GM06990 (cell line): ENCODE data around the gene PTPRN2.

ENCODE experiments used
- DNase-seq: peaks from one replicate; pipeline ENCODE4 v3.0.0-alpha.2; 2011; ENCODE audit not compliant: insufficient read length; ENCODE audit errors: extremely low read depth
- H3K27me3 ChIP-seq: replicated peaks from 2 replicates; pipeline ENCODE4 v1.6.0; 2011; ENCODE audit warnings: low read length; ENCODE audit not compliant: control insufficient read depth, insufficient read depth
- H3K36me3 ChIP-seq: 2 replicates; pipeline ENCODE4 v1.5.1; 2011; ENCODE audit warnings: low read length; ENCODE audit not compliant: control insufficient read depth, insufficient read depth
- H3K4me3 ChIP-seq: replicated peaks from 2 replicates; pipeline ENCODE4 v1.5.1; 2011; ENCODE audit warnings: low read depth, mild to moderate bottlenecking, control low read depth, low read length
- TF ChIP-seq, protein P1 (sequence below): IDR thresholded peaks from 2 replicates; pipeline ENCODE4 v1.5.1; 2011; ENCODE audit warnings: low read length, control low read depth, mild to moderate bottlenecking, inconsistent platforms; ENCODE audit not compliant: insufficient read depth, poor library complexity, severe bottlenecking

PTPRN2 gene

DNA sequence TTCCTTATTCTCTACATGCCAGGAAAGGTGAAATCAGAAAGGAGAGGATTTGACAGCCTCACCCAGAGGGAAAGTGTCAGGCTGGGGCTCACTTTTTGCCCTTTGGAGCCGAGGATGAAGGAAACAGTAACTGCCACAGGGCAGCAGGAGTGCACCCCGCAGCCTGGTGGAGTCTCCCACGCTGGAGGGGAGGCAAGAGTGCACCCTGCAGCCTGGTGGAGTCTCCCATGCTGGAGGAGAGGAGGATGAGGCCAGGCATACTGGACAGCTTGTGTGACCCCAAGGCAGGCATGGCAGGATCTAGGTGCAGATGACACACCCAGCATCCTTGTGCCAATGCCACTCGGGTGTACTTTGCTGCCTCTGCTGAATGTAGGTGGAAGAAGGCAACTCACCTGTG, 766.8 kb downstream of the PTPRN2 start:
- H3K4me3 ChIP-seq = no peak overlapping the region
- no peaks in the 10 kb centered on the region for H3K36me3 ChIP-seq
- DNase-seq = no peak
- TF ChIP-seq, protein P1, sequence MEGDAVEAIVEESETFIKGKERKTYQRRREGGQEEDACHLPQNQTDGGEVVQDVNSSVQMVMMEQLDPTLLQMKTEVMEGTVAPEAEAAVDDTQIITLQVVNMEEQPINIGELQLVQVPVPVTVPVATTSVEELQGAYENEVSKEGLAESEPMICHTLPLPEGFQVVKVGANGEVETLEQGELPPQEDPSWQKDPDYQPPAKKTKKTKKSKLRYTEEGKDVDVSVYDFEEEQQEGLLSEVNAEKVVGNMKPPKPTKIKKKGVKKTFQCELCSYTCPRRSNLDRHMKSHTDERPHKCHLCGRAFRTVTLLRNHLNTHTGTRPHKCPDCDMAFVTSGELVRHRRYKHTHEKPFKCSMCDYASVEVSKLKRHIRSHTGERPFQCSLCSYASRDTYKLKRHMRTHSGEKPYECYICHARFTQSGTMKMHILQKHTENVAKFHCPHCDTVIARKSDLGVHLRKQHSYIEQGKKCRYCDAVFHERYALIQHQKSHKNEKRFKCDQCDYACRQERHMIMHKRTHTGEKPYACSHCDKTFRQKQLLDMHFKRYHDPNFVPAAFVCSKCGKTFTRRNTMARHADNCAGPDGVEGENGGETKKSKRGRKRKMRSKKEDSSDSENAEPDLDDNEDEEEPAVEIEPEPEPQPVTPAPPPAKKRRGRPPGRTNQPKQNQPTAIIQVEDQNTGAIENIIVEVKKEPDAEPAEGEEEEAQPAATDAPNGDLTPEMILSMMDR = no peak
- no peaks in the 10 kb centered on the region for H3K27me3 ChIP-seq

DNA sequence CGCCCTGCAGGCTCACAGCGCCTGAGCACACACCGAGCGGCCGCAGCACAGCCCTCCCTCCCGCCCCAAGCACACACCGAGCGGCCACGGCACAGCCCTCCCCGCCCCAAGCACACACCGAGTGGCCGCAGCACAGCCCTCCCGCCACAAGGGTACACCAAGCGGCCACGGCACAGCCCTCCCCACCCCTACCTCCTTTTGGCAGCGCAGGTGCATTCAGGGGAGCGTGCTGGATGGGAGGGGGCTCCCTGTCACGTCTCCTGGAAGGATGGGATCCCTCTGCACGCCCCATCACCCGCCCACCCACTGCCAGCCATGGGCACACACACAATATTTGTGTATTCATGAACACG, 768.2 kb downstream of the PTPRN2 start:
- H3K36me3 ChIP-seq = no peaks in the 10 kb centered on the region
- no peaks in the 10 kb centered on the region for H3K27me3 ChIP-seq
- no peak overlapping the region for H3K4me3 ChIP-seq
- TF ChIP-seq, protein P1 = no peak
- no peak for DNase-seq

DNA sequence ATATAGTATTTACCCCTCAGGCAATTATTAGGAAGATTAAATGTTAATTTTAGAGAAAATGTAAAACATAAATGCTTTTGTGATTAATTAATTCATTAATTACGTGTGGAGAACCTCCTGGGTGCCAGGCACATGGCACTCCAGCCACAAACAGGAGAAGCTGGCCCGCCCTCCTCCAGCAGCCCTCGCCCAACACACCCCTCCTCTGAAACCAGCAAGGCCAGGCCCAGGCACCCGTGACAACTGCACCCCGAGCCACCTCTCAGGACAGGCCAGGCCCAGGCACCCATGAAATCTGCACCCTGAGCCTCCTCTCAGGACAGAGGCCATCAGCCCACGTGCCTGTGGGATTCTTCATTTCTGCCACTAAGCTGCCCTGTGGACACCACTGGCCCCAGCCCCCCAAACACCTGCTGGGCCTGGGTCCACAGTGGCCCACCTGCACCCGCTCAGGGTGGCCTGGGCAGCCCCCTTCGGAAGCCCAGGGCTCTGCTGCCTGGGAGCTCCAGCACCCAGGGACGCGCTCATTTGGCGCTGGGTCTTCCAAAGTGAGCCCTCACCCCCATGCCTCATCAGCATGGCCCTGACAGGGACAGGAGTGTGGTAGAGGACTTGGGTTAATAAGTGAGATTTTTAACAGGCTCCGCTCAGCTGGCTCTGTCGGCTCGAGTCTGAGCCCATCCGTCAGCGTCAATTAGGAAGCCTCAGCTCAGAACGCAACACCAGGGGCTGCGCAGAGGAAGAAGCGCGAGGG, 768.7 kb downstream of the PTPRN2 start:
- H3K4me3 ChIP-seq = no peak overlapping the region
- TF ChIP-seq, protein P1 = no peak
- H3K27me3 ChIP-seq = no peaks in the 10 kb centered on the region
- no peak for DNase-seq
- H3K36me3 ChIP-seq = no peaks in the 10 kb centered on the region

DNA sequence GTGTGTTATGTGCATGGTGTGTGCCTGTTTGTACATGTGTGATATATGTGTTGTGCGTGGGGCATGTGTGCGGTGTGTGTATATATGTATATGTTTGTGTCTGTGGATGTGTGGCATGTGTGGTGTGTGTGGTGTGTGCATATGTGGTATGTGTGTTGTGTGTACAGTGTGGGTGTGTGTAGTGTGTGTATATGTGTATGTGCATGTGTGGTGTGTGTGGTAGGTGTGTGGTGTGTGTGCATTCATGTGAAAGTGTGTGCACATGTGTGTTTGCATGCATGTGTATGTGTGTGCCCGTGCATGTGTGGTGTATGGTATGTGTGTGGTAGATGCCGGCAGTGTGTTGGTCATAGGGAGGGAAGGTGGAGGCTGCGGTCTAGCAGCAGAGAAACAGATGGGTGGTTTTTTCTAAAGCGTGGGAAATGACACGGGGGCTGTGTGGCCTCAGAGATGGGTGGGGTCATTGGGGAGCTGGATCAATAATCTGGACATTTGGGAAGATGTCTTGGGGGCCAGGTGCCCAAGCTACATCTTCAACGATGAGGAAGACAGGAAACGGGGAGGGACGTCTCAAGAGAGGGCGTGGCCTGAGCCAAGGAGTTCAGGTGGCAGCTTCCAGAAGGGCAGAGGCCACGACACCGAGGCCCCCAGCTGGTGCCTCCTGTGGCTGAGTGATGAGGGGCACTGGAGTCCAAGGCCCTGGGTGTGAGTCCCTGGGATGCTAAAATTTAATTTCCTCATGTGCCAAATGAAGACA, 769.5 kb downstream of the PTPRN2 start:
- no peaks in the 10 kb centered on the region for H3K27me3 ChIP-seq
- TF ChIP-seq, protein P1 = no peak
- no peaks in the 10 kb centered on the region for H3K36me3 ChIP-seq
- no peak overlapping the region for H3K4me3 ChIP-seq
- no peak for DNase-seq

DNA sequence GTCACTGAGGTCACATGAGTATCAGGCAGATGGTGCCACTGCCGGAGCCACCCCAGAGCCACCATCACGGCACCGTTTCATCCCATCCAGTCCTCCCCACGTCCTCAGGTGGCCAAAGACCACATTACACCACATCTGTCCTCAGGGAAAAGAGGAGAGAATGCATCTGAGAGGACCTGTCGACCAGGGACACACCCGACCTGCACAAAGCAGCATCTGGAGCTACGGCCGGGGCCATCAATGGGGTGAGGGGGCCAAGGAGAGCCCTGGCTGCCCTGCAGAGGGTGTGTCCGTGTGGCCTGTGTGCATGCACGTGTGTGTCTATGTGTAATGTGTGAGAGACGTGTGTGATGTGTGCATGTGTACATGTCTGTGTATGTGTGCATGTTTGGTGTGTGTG, 770.2 kb downstream of the PTPRN2 start:
- Histone ChIP-seq H3K36me3 (no peaks in the 10 kb centered on the region), H3K27me3 (no peaks in the 10 kb centered on the region), H3K4me3 (no peak overlapping the region)
- TF ChIP-seq, protein P1 = no peak
- DNase-seq = no peak
